ENCODE data around the gene DRC7. TPM values are rescaled to one million over a fixed set of nuclear protein-coding genes. Genes with fewer than 3 reads are reported as not detected.

Gene DRC7
- 1 to 10 TPM in 3 of 8 experiments, under 1 TPM in 4, not detected in 1; 0.49 to 7.4 (median 0.63) TPM for total RNA-seq

- peak within 1 kb of the TSS in 4 of 5 donors; percentile 15 to 32 (median 17) for H3K4me3 ChIP-seq
- WGBS, 10 experiments = 0 to 60% (median 0%) methylated on average over 1 to 2 of the region's 8 CpGs; no CpG with 5 or more reads in 4 of the 10 experiments
Observed at GRCh38 chr16:57694725-57695679, at the start of gene DRC7. Gene DRC7 (plus strand): TSS chr16:57694806. CDS start chr16:57697950, 3,144 bp downstream.

GRCh38 chr16:57645169-57645568, 49.4 kb upstream of the DRC7 start:
- Histone ChIP-seq H3K27ac (no peak overlapping the region), H3K4me3 (no peak overlapping the region), H3K4me1 (replicated peaks in 1 of 2) (peaks cover 34 to 37% of the 10 kb centered on the region in 2 donors)
- WGBS, 10 experiments = 30 to 100% methylated on average over 1 to 2 of the region's 10 CpGs; no CpG with 5 or more reads in 8 of the 10 experiments
- peak in 2 of 8 experiments; percentile 9 to 12 for ATAC-seq (replicated peaks in 6 of 8)
- in situ Hi-C loops (cut with MboI; ENCODE audit: low pct_unique_long_range_greater_than_20kb in 2 of 9, low sequenced_read_pairs in 9 of 9, unreplicated experiment in 9 of 9) = no loop called here

More at GRCh38 chr16:57694725-57695679, at the start of gene DRC7:
- in situ Hi-C loops (cut with MboI; ENCODE audit: low pct_unique_long_range_greater_than_20kb in 2 of 9, low sequenced_read_pairs in 9 of 9, unreplicated experiment in 9 of 9) = no loop called here
- Histone ChIP-seq H3K27ac (no peak within 1 kb of the TSS), H3K4me1 (replicated peaks in 1 of 2) (peaks cover under 1 to 3% of the 10 kb centered on the region in 2 donors)
- ATAC-seq (replicated peaks in 6 of 8) = peak; percentile 39 to 98 (median 92)

GRCh38 chr16:57645691-57646387, 48.8 kb upstream of the DRC7 start:
- ATAC-seq (replicated peaks in 6 of 8) = peak in 4 of 8 experiments; percentile 31 to 55 (median 44)
- 47 to 100% (median 80%) methylated on average over 1 to 5 of the region's 24 CpGs; no CpG with 5 or more reads in 5 of the 10 experiments for WGBS, 10 experiments
- peak overlapping the region in 1 of 2 donors; percentile 4 for H3K27ac ChIP-seq
- H3K4me1 ChIP-seq (replicated peaks in 1 of 2) = peaks cover 28 to 31% of the 10 kb centered on the region in 2 donors
- no peak overlapping the region for H3K4me3 ChIP-seq
- in situ Hi-C loops (cut with MboI; ENCODE audit: low pct_unique_long_range_greater_than_20kb in 2 of 9, low sequenced_read_pairs in 9 of 9, unreplicated experiment in 9 of 9) = no loop called here

- in situ Hi-C loops (cut with MboI; ENCODE audit: low pct_unique_long_range_greater_than_20kb in 2 of 9, low sequenced_read_pairs in 9 of 9, unreplicated experiment in 9 of 9) = no loop called here
- no peak overlapping the region for H3K4me3 ChIP-seq
- peak in 1 of 8 experiments; percentile 4 for ATAC-seq (replicated peaks in 6 of 8)
- WGBS, 10 experiments = 20 to 100% (median 83%) methylated on average over 1 to 4 of the region's 14 CpGs; no CpG with 5 or more reads in 3 of the 10 experiments
- H3K4me1 ChIP-seq (replicated peaks in 1 of 2) = peaks cover 21 to 25% of the 10 kb centered on the region in 2 donors
- H3K27ac ChIP-seq = no peak overlapping the region
Observed at GRCh38 chr16:57646388-57647039, 48.1 kb upstream of the DRC7 start.

GRCh38 chr16:57647136-57647875, 47.3 kb upstream of the DRC7 start:
- no peak for ATAC-seq (replicated peaks in 6 of 8)
- Histone ChIP-seq H3K27ac (no peak overlapping the region), H3K4me3 (no peak overlapping the region), H3K4me1 (replicated peaks in 1 of 2) (peaks cover 17 to 22% of the 10 kb centered on the region in 2 donors)
- in situ Hi-C loops (cut with MboI; ENCODE audit: low pct_unique_long_range_greater_than_20kb in 2 of 9, low sequenced_read_pairs in 9 of 9, unreplicated experiment in 9 of 9) = no loop called here
- WGBS, 10 experiments = 0 to 93% (median 83%) methylated on average over 1 to 4 of the region's 10 CpGs; no CpG with 5 or more reads in 5 of the 10 experiments

- Histone ChIP-seq H3K4me1 (replicated peaks in 1 of 2) (peaks cover 13 to 15% of the 10 kb centered on the region in 2 donors), H3K27ac (no peak overlapping the region), H3K4me3 (no peak overlapping the region)
- in situ Hi-C loops (cut with MboI; ENCODE audit: low pct_unique_long_range_greater_than_20kb in 2 of 9, low sequenced_read_pairs in 9 of 9, unreplicated experiment in 9 of 9) = no loop called here
- WGBS, 10 experiments = 57 to 100% (median 81%) methylated on average over 1 to 5 of the region's 5 CpGs; no CpG with 5 or more reads in 3 of the 10 experiments
- no peak for ATAC-seq (replicated peaks in 6 of 8)
Observed at GRCh38 chr16:57648125-57648524, 46.5 kb upstream of the DRC7 start.

GRCh38 chr16:57648581-57649442, 45.8 kb upstream of the DRC7 start:
- Histone ChIP-seq H3K4me3 (no peak overlapping the region), H3K4me1 (replicated peaks in 1 of 2) (peaks cover 7 to 14% of the 10 kb centered on the region in 2 donors), H3K27ac (no peak overlapping the region)
- 0 to 75% (median 32%) methylated on average over 2 to 9 of the region's 18 CpGs; no CpG with 5 or more reads in 2 of the 10 experiments for WGBS, 10 experiments
- in situ Hi-C loops (cut with MboI; ENCODE audit: low pct_unique_long_range_greater_than_20kb in 2 of 9, low sequenced_read_pairs in 9 of 9, unreplicated experiment in 9 of 9) = no loop called here
- peak; percentile 44 to 93 (median 52) for ATAC-seq (replicated peaks in 6 of 8)

GRCh38 chr16:57649443-57649751, 45.2 kb upstream of the DRC7 start:
- in situ Hi-C loops (cut with MboI; ENCODE audit: low pct_unique_long_range_greater_than_20kb in 2 of 9, low sequenced_read_pairs in 9 of 9, unreplicated experiment in 9 of 9) = no loop called here
- Histone ChIP-seq H3K27ac (no peak overlapping the region), H3K4me1 (replicated peaks in 1 of 2) (peaks cover 7 to 14% of the 10 kb centered on the region in 2 donors), H3K4me3 (no peak overlapping the region)
- 57 to 87% (median 65%) methylated on average over 1 to 3 of the region's 6 CpGs; no CpG with 5 or more reads in 5 of the 10 experiments for WGBS, 10 experiments
- ATAC-seq (replicated peaks in 6 of 8) = peak in 1 of 8 experiments; percentile 29

- Histone ChIP-seq H3K4me3 (no peak overlapping the region), H3K4me1 (replicated peaks in 1 of 2) (peaks cover 7 to 14% of the 10 kb centered on the region in 2 donors), H3K27ac (no peak overlapping the region)
- in situ Hi-C loops (cut with MboI; ENCODE audit: low pct_unique_long_range_greater_than_20kb in 2 of 9, low sequenced_read_pairs in 9 of 9, unreplicated experiment in 9 of 9) = no loop called here
- no peak for ATAC-seq (replicated peaks in 6 of 8)
- WGBS, 10 experiments = 30 to 100% (median 80%) methylated on average over 1 to 4 of the region's 7 CpGs; no CpG with 5 or more reads in 5 of the 10 experiments
Observed at GRCh38 chr16:57649846-57650245, 44.8 kb upstream of the DRC7 start.

GRCh38 chr16:57651344-57652333, 43.0 kb upstream of the DRC7 start:
- in situ Hi-C loops (cut with MboI; ENCODE audit: low pct_unique_long_range_greater_than_20kb in 2 of 9, low sequenced_read_pairs in 9 of 9, unreplicated experiment in 9 of 9) = no loop called here
- WGBS, 10 experiments = 39 to 100% (median 80%) methylated on average over 1 to 7 of the region's 10 CpGs; no CpG with 5 or more reads in 2 of the 10 experiments
- Histone ChIP-seq H3K4me3 (no peak overlapping the region), H3K27ac (no peak overlapping the region), H3K4me1 (replicated peaks in 1 of 2) (peaks cover 0 to 2% of the 10 kb centered on the region in 2 donors)
- ATAC-seq (replicated peaks in 6 of 8) = no peak

Measured in motor neuron (in vitro differentiated cells).